GM18907 (cell line): ENCODE data around the gene MACROD2.

ENCODE experiments used
- ATAC-seq: cut with Tn5 transposase; IDR thresholded peaks from one replicate; pipeline ENCODE4 v1.9.1; 2021; ENCODE audit warnings: mild to moderate bottlenecking, moderate library complexity; ENCODE audit not compliant: unreplicated experiment

The MACROD2 gene

GRCh38 chr20:14631011-14631410 is 635.7 kb downstream of the MACROD2 start:
- no peak for ATAC-seq

GRCh38 chr20:14632906-14633305 is 637.6 kb downstream of the MACROD2 start:
- ATAC-seq: no peak

- no peak for ATAC-seq
These were observed 638.2 kb downstream of the MACROD2 start for GRCh38 chr20:14633507-14633906.

- no peak for ATAC-seq
These were observed 639.3 kb downstream of the MACROD2 start for GRCh38 chr20:14634665-14635064.

- no peak for ATAC-seq
These were observed 642.1 kb downstream of the MACROD2 start for GRCh38 chr20:14637441-14637840.

- no peak for ATAC-seq
These were observed 647.8 kb downstream of the MACROD2 start for GRCh38 chr20:14643146-14643545.

- ATAC-seq: no peak
These were observed 648.2 kb downstream of the MACROD2 start for GRCh38 chr20:14643556-14643955.

- ATAC-seq: no peak
These were observed 649.2 kb downstream of the MACROD2 start for GRCh38 chr20:14644306-14645097.

GRCh38 chr20:14647016-14647415 is 651.7 kb downstream of the MACROD2 start:
- no peak for ATAC-seq

- no peak for ATAC-seq
These were observed 654.3 kb downstream of the MACROD2 start for GRCh38 chr20:14649662-14650061.

- ATAC-seq: no peak
These were observed 662.1 kb downstream of the MACROD2 start for GRCh38 chr20:14657266-14658005.

GRCh38 chr20:14664101-14664500 is 668.8 kb downstream of the MACROD2 start:
- no peak for ATAC-seq

GRCh38 chr20:14666696-14667095 is 671.4 kb downstream of the MACROD2 start:
- ATAC-seq: no peak

- ATAC-seq: no peak
These were observed 671.9 kb downstream of the MACROD2 start for GRCh38 chr20:14667226-14667625.

- no peak for ATAC-seq
These were observed 676.8 kb downstream of the MACROD2 start for GRCh38 chr20:14672066-14672465.

GRCh38 chr20:14673164-14673563 is 677.8 kb downstream of the MACROD2 start:
- ATAC-seq: no peak

- no peak for ATAC-seq
These were observed 682.1 kb downstream of the MACROD2 start for GRCh38 chr20:14677455-14677854.

- ATAC-seq: no peak
These were observed 689.9 kb downstream of the MACROD2 start for GRCh38 chr20:14685183-14685582.

GRCh38 chr20:14687313-14687712 is 692.0 kb downstream of the MACROD2 start:
- no peak for ATAC-seq

GRCh38 chr20:14688005-14688404 is 692.7 kb downstream of the MACROD2 start:
- ATAC-seq: no peak

GRCh38 chr20:14691994-14692393 is 696.7 kb downstream of the MACROD2 start:
- ATAC-seq: peak; percentile 54

GRCh38 chr20:14696478-14696877 is 701.2 kb downstream of the MACROD2 start:
- no peak for ATAC-seq
